SK-N-SH (cell line): Measurements from ENCODE around the gene CXorf65. TPM values are rescaled to one million over a fixed set of nuclear protein-coding genes. Genes with fewer than 3 reads are reported as not detected.

ENCODE experiments used
- CTCF ChIA-PET: fragments of 300-600, 350-600 bp; formaldehyde crosslinking; extraction: SDS; loops from one replicate; lab custom pipeline; 2021; lab: Yijun Ruan, JAX
- POLR2A ChIA-PET: fragments of 350-600 bp; sonication (Branson Sonifier 250); formaldehyde crosslinking; extraction: SDS; loops from one replicate; lab custom pipeline; 2020; ENCODE audit warnings: antibody characterized with exemption, inconsistent platforms; lab: Yijun Ruan, JAX
- DNase-seq: peaks from one replicate; pipeline ENCODE4 v3.0.0; 2012
- H2AFZ ChIP-seq: fragments of 200-600 bp; sonication (generic); 2 replicates; pipeline ENCODE4 v1.8.1; 2016; ENCODE audit warnings: antibody characterized with exemption, mild to moderate bottlenecking, low read depth
- H3F3A ChIP-seq: fragments of 200-600 bp; sonication (generic); replicated peaks from 2 replicates; pipeline ENCODE3; 2016; ENCODE audit warnings: antibody characterized with exemption, mild to moderate bottlenecking; ENCODE audit not compliant: insufficient read depth
- H3K27ac ChIP-seq, 2 experiments: fragments of 200-500 bp in 1 of 2; fragments of 200-600 bp in 1 of 2; sonication (Bioruptor generic) in 1 of 2; sonication (generic), shearing (Covaris generic) in 1 of 2; 2 replicates each; pipeline versions ENCODE4 v1.5.1 to v1.6.1; 2014 to 2016; ENCODE audit warnings: low read depth in 2 of 2, inconsistent platforms in 1 of 2, low read length in 1 of 2, mild to moderate bottlenecking in 1 of 2, mixed read lengths in 1 of 2
- H3K27me3 ChIP-seq: fragments of 200-600 bp; sonication (generic), shearing (Covaris generic); 2 replicates; pipeline ENCODE4 v1.6.1; 2016; ENCODE audit warnings: mixed run types; ENCODE audit not compliant: insufficient read depth
- H3K36me3 ChIP-seq, 2 experiments: fragments of 200-500 bp in 1 of 2; fragments of 200-600 bp in 1 of 2; sonication (Bioruptor generic) in 1 of 2; sonication (generic) in 1 of 2; replicated peaks in 1 of 2; 2 replicates each; pipeline versions ENCODE3 to v1.5.1; 2014 to 2016; ENCODE audit warnings: low read length in 1 of 2, mild to moderate bottlenecking in 1 of 2; ENCODE audit not compliant: insufficient read depth in 2 of 2, control insufficient read depth in 1 of 2
- H3K4me1 ChIP-seq, 2 experiments: fragments of 200-500 bp in 1 of 2; fragments of 200-600 bp in 1 of 2; sonication (Bioruptor generic) in 1 of 2; sonication (generic), shearing (Covaris generic) in 1 of 2; 2 replicates each; pipeline versions ENCODE4 v1.5.1 to v1.6.1; 2014 to 2016; ENCODE audit warnings: low read depth in 1 of 2, low read length in 1 of 2, mixed run types in 1 of 2; ENCODE audit not compliant: insufficient read depth in 2 of 2, control insufficient read depth in 1 of 2
- H3K4me2 ChIP-seq: fragments of 200-600 bp; sonication (generic), shearing (Covaris generic); 2 replicates; pipeline ENCODE4 v1.6.1; 2017; ENCODE audit warnings: mixed run types
- H3K4me3 ChIP-seq, 2 experiments: fragments of 200-500 bp in 1 of 2; fragments of 200-600 bp in 1 of 2; sonication (Bioruptor generic) in 1 of 2; sonication (generic), shearing (Covaris generic) in 1 of 2; 2 replicates each; pipeline versions ENCODE4 v1.5.1 to v1.8.1; 2014 to 2016; ENCODE audit warnings: low read depth in 2 of 2, inconsistent platforms in 1 of 2, low read length in 1 of 2, mild to moderate bottlenecking in 1 of 2, mixed read lengths in 1 of 2, moderate library complexity in 1 of 2
- H3K79me2 ChIP-seq: fragments of 200-600 bp; sonication (generic); 2 replicates; pipeline ENCODE4 v1.8.1; 2017; ENCODE audit warnings: mild to moderate bottlenecking; ENCODE audit not compliant: insufficient read depth
- H3K9ac ChIP-seq: fragments of 200-600 bp; sonication (generic); 2 replicates; pipeline ENCODE4 v1.6.1; 2017; ENCODE audit warnings: mixed run types
- H3K9me2 ChIP-seq: fragments of 200-600 bp; sonication (generic); 2 replicates; pipeline ENCODE4 v1.6.1; 2017; ENCODE audit warnings: mixed run types
- H3K9me3 ChIP-seq: fragments of 200-600 bp; sonication (generic); 2 replicates; pipeline ENCODE4 v1.6.1; 2017; ENCODE audit warnings: mixed run types, mild to moderate bottlenecking, moderate library complexity
- H4K20me1 ChIP-seq: fragments of 200-600 bp; sonication (generic); 2 replicates; pipeline ENCODE4 v1.6.1; 2017; ENCODE audit warnings: mild to moderate bottlenecking, mixed run types; ENCODE audit not compliant: insufficient read depth
- ELF1 ChIP-seq: IDR thresholded peaks from 2 replicates; pipeline ENCODE4 v1.4.0; 2012
- FOSL2 ChIP-seq: IDR thresholded peaks from 2 replicates; pipeline ENCODE4 v1.4.0; 2012; ENCODE audit warnings: low read depth, mild to moderate bottlenecking, moderate library complexity, borderline replicate concordance
- GABPA ChIP-seq: IDR thresholded peaks from 2 replicates; pipeline ENCODE4 v1.4.0; 2012; ENCODE audit warnings: low read depth, mild to moderate bottlenecking
- GATA2 ChIP-seq: sonication (generic); formaldehyde crosslinking; IDR thresholded peaks from 2 replicates; pipeline ENCODE4 v1.5.0; 2020; ENCODE audit warnings: mild to moderate bottlenecking, missing genetic modification reagents
- MAX ChIP-seq: IDR thresholded peaks from 2 replicates; pipeline ENCODE4 v1.4.0; 2012; ENCODE audit warnings: low read depth
- MEF2A ChIP-seq: IDR thresholded peaks from 2 replicates; pipeline ENCODE4 v1.4.0; 2012; ENCODE audit warnings: low read depth, borderline replicate concordance
- MXI1 ChIP-seq: IDR thresholded peaks from 2 replicates; pipeline ENCODE4 v1.6.1; 2012; ENCODE audit warnings: mild to moderate bottlenecking, low read depth, low read length, improper control_type of control experiment
- NRF1 ChIP-seq: IDR thresholded peaks from 2 replicates; pipeline ENCODE4 v1.6.1; 2012; ENCODE audit warnings: low read depth, mild to moderate bottlenecking, low read length
- PBX3 ChIP-seq: IDR thresholded peaks from 2 replicates; pipeline ENCODE4; 2012
- RAD21 ChIP-seq: IDR thresholded peaks from 2 replicates; pipeline ENCODE4 v1.6.1; 2012; ENCODE audit warnings: mild to moderate bottlenecking, low read length
- RFX5 ChIP-seq: IDR thresholded peaks from 2 replicates; pipeline ENCODE4 v1.6.1; 2012; ENCODE audit warnings: mild to moderate bottlenecking, improper control_type of control experiment, low read length
- RXRA ChIP-seq: IDR thresholded peaks from 2 replicates; pipeline ENCODE4 v1.4.0; 2012; ENCODE audit warnings: low read depth, mild to moderate bottlenecking, borderline replicate concordance
- SMC3 ChIP-seq: IDR thresholded peaks from 2 replicates; pipeline ENCODE4 v1.6.1; 2012; ENCODE audit warnings: low read depth, low read length, improper control_type of control experiment
- TAF1 ChIP-seq: IDR thresholded peaks from 2 replicates; pipeline ENCODE4 v1.6.1; 2012; ENCODE audit warnings: low read depth, mild to moderate bottlenecking, low read length, moderate library complexity, borderline replicate concordance
- TEAD4 ChIP-seq: IDR thresholded peaks from 2 replicates; pipeline ENCODE4 v1.4.0; 2012; ENCODE audit warnings: mild to moderate bottlenecking, borderline replicate concordance; ENCODE audit not compliant: insufficient read depth
- USF1 ChIP-seq: IDR thresholded peaks from 2 replicates; pipeline ENCODE4 v1.4.0; 2012; ENCODE audit warnings: low read depth, borderline replicate concordance
- YY1 ChIP-seq: IDR thresholded peaks from 2 replicates; pipeline ENCODE4 v1.4.0; 2012; ENCODE audit warnings: low read depth, mild to moderate bottlenecking
- ZBTB33 ChIP-seq: IDR thresholded peaks from 2 replicates; pipeline ENCODE4 v1.4.0; 2012; ENCODE audit warnings: low read depth, borderline replicate concordance
- WGBS: methylation state at CpG from one replicate; pipeline ENCODE4 v1.1.6; 2017; ENCODE audit warnings: low lambda C conversion rate; 5-methylcytosine and 5-hydroxymethylcytosine counted together
- polyA plus RNA-seq, 3 experiments: library from polyadenylated mRNA; depleted of rRNA; stranded (reverse); fragments of >200 nt; gene quantifications; 2 replicates each; pipeline ENCODE4 v1.2.3, GENCODE V29; 2012
- TF ChIP-seq, protein P1 (sequence below): IDR thresholded peaks from 2 replicates; pipeline ENCODE4 v1.6.1; 2012; ENCODE audit warnings: mild to moderate bottlenecking, low read depth, low read length, moderate library complexity
- TF ChIP-seq, protein P2 (sequence below): fragments of 150-350 bp; IDR thresholded peaks from 2 replicates; pipeline ENCODE4 v1.6.1; 2017; ENCODE audit warnings: antibody characterized with exemption, low read length, low read depth, borderline replicate concordance

Gene CXorf65
- polyA plus RNA-seq, 1 of the 3 experiments (the other 2 are of a cell fraction): not detected

- Histone ChIP-seq H3K36me3 (no peaks in the 10 kb centered on the region), H3K27me3 (no peaks in the 10 kb centered on the region; the same call in 1 of the 2 replicates), H3K9ac (no peak overlapping the region), H3K79me2 (no peaks in the 10 kb centered on the region), H4K20me1 (no peaks in the 10 kb centered on the region), H3K9me3 (no peaks in the 10 kb centered on the region), H3K4me1 (peaks cover 0 to 9% of the 10 kb centered on the region in 2 experiments; a peak in 1 of 4 replicates), H3K27ac (no peak overlapping the region), H2AFZ (no peak overlapping the region), H3K9me2 (no peaks in the 10 kb centered on the region)
- 55% methylated on average over 6 of the region's 6 CpGs for WGBS
- CTCF ChIA-PET: no interaction called here
- POLR2A ChIA-PET: no interaction called here
- TF ChIP-seq RFX5 (no peak), MEF2A (no peak), NRF1 (no peak), SMC3 (no peak), PBX3 (no peak), RAD21 (no peak), RXRA (no peak), MXI1 (no peak), ELF1 (no peak), MAX (no peak), GATA2 (no peak), YY1 (no peak)
- TF ChIP-seq, all 33 proteins: peak for 0
- Histone ChIP-seq H3K4me2 (no peak overlapping the region), H3F3A (no peaks in the 10 kb centered on the region), H3K4me3 (no peak overlapping the region)
- no peak for DNase-seq
These were observed 2.5 kb upstream of the CXorf65 start for GRCh38 chrX:71109051-71109450.

DNA sequence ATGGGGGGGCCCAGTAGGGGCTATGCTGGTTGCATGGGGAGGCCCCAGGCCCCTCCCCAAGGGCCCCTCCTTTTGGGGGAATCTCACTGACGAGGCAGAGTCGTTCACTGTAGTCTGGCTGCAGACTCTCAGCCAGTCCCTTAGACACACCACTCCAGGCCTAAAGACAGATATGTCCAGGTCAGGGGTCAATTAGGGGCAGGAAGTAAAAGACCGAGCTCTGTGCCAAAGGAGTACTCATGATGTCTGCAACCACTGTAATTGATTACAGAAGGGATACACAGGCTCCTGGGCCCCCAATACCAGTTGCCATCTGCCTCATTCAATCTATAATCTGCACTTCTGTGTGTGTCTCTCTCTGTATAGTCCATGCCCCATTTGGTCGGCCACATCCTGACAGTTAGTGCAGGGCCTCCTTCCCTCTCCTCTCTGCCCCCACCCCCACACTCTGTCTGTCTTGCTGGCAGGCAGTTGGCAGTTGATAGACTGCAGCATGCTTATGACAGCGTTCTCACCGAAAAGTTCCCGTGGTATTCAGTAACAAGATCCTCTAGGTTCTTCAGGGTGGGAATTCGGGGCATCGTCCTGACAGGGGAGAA is 1.3 kb upstream of the CXorf65 start:
- POLR2A ChIA-PET: no interaction called here
- peaks cover 0 to 20% of the 10 kb centered on the region in 2 experiments; a peak in 1 of 4 replicates for H3K4me1 ChIP-seq
- no peak overlapping the region for H2AFZ ChIP-seq
- 27% methylated on average over 8 of the region's 9 CpGs for WGBS
- H3K4me3 ChIP-seq: no peak overlapping the region
- no peaks in the 10 kb centered on the region for H3F3A ChIP-seq
- H3K9me2 ChIP-seq: no peaks in the 10 kb centered on the region
- no peaks in the 10 kb centered on the region for H3K9me3 ChIP-seq
- H3K9ac ChIP-seq: no peak overlapping the region
- DNase-seq: no peak
- H3K79me2 ChIP-seq: no peaks in the 10 kb centered on the region
- no peak overlapping the region for H3K4me2 ChIP-seq
- no peaks in the 10 kb centered on the region for H3K36me3 ChIP-seq
- no peaks in the 10 kb centered on the region for H4K20me1 ChIP-seq
- no peaks in the 10 kb centered on the region; the same call in 1 of the 2 replicates for H3K27me3 ChIP-seq
- H3K27ac ChIP-seq: no peak overlapping the region
- CTCF ChIA-PET: interaction anchor here (0.8 kb wide), 1 partner anchor 39 kb away, joined by 5 read pairs; no protein-coding TSS in a partner anchor
- TF ChIP-seq TAF1 (no peak), GABPA (no peak), TEAD4 (no peak), FOSL2 (no peak), ZBTB33 (no peak), USF1 (no peak), RAD21 (no peak), ELF1 (no peak)
- TF ChIP-seq, protein P1, sequence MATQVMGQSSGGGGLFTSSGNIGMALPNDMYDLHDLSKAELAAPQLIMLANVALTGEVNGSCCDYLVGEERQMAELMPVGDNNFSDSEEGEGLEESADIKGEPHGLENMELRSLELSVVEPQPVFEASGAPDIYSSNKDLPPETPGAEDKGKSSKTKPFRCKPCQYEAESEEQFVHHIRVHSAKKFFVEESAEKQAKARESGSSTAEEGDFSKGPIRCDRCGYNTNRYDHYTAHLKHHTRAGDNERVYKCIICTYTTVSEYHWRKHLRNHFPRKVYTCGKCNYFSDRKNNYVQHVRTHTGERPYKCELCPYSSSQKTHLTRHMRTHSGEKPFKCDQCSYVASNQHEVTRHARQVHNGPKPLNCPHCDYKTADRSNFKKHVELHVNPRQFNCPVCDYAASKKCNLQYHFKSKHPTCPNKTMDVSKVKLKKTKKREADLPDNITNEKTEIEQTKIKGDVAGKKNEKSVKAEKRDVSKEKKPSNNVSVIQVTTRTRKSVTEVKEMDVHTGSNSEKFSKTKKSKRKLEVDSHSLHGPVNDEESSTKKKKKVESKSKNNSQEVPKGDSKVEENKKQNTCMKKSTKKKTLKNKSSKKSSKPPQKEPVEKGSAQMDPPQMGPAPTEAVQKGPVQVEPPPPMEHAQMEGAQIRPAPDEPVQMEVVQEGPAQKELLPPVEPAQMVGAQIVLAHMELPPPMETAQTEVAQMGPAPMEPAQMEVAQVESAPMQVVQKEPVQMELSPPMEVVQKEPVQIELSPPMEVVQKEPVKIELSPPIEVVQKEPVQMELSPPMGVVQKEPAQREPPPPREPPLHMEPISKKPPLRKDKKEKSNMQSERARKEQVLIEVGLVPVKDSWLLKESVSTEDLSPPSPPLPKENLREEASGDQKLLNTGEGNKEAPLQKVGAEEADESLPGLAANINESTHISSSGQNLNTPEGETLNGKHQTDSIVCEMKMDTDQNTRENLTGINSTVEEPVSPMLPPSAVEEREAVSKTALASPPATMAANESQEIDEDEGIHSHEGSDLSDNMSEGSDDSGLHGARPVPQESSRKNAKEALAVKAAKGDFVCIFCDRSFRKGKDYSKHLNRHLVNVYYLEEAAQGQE: no peak
- TF ChIP-seq, protein P2, sequence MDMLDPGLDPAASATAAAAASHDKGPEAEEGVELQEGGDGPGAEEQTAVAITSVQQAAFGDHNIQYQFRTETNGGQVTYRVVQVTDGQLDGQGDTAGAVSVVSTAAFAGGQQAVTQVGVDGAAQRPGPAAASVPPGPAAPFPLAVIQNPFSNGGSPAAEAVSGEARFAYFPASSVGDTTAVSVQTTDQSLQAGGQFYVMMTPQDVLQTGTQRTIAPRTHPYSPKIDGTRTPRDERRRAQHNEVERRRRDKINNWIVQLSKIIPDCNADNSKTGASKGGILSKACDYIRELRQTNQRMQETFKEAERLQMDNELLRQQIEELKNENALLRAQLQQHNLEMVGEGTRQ: no peak
